ENCODE measurements around the gene PGD. TPM values are rescaled to one million over a fixed set of nuclear protein-coding genes. Genes with fewer than 3 reads are reported as not detected.

The PGD gene
- total RNA-seq, 4 donors from 2014 or later: 153 to 357 (median 196) TPM

DNA sequence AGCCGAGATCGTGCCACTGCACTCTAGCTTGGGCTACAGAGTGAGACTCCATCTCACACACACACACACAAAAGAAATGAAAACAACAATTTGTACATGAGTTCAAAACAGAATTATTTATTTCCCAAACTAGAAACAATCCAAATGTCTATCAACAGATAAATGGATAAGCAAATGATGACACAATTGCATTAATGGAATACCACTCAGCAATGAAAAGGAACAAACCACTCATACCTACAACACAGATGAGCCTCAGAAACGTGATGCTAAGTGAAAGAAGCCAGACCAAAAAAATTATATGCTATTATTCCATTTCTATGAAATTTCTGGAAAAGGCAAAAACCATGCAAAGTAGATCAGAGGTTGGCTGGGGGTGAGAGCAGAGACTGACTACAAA, 2.0 kb upstream of the PGD start:
- WGBS, 2 donors: 97% methylated on average over 3 of the region's 3 CpGs
- no peak overlapping the region for H3K4me3 ChIP-seq (replicated peaks in 1 of 3)
- H3K27ac ChIP-seq: no peak overlapping the region
- H3K36me3 ChIP-seq: peaks cover 0 to under 1% of the 10 kb centered on the region in 2 donors
- TF ChIP-seq CTCF (IDR thresholded peaks at IDR 0.05) (no peak), POLR2A (IDR thresholded peaks at IDR 0.05) (no peak)
- H3K4me1 ChIP-seq: peaks cover 15 to 23% of the 10 kb centered on the region in 2 donors
- no peaks in the 10 kb centered on the region for H3K9me3 ChIP-seq
- intact Hi-C loops (cut with DNase I): no loop called here
- DNase-seq: no peak
- no peaks in the 10 kb centered on the region for H3K27me3 ChIP-seq

GRCh38 chr1:10398278-10398733, 558 bp upstream of the PGD start:
- H3K4me3 ChIP-seq (replicated peaks in 1 of 3): peak overlapping the region; percentile 23 to 73 (median 39)
- H3K4me1 ChIP-seq: peaks cover 15 to 23% of the 10 kb centered on the region in 2 donors
- no peak for TF ChIP-seq POLR2A (IDR thresholded peaks at IDR 0.05)
- TF ChIP-seq CTCF (IDR thresholded peaks at IDR 0.05): no peak
- 2 to 6% methylated on average over 6 to 28 of the region's 34 CpGs for WGBS, 2 donors
- H3K27ac ChIP-seq: peak overlapping the region in 1 of 3 donors; percentile 98
- H3K36me3 ChIP-seq: peaks cover 9 to 12% of the 10 kb centered on the region in 2 donors
- H3K27me3 ChIP-seq: no peaks in the 10 kb centered on the region
- intact Hi-C loops (cut with DNase I): no loop called here
- no peak for DNase-seq
- H3K9me3 ChIP-seq: no peaks in the 10 kb centered on the region

DNA sequence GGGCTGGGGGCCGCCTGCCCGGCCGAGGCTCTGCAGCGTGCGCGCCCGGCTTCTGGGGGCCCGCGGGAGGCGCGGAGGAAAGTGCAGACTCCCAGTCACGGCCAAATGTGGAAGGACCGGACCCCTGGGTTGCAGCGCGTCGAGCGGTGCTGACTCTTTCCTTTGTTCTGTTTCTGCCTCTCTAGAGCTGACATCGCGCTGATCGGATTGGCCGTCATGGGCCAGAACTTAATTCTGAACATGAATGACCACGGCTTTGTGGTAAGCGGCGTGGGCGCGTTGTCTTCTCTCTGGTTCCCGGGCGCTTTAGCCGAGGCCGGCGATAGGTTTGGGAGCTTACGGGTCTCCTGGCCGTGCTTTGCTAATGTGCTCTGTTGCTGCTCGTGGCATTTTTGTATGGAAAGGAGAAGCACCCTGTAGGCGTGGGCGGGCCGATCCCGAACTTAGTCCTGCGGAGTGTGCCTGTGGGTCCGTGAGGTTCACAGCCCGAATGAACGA, 629 bp downstream of the PGD start:
- DNase-seq: no peak
- Histone ChIP-seq H3K4me1 (peaks cover 15 to 23% of the 10 kb centered on the region in 2 donors), H3K9me3 (no peaks in the 10 kb centered on the region), H3K4me3 (replicated peaks in 1 of 3) (peak overlapping the region; percentile 63 to 78 (median 73)), H3K36me3 (peaks cover 21 to 23% of the 10 kb centered on the region in 2 donors), H3K27ac (peak overlapping the region; percentile 80 to 98 (median 86)), H3K27me3 (no peaks in the 10 kb centered on the region)
- WGBS, 2 donors: 2 to 3% methylated on average over 23 to 30 of the region's 42 CpGs
- intact Hi-C loops (cut with DNase I): no loop called here
- TF ChIP-seq POLR2A (IDR thresholded peaks at IDR 0.05) (no peak), CTCF (IDR thresholded peaks at IDR 0.05) (no peak)

GRCh38 chr1:10400013-10400412, 1.1 kb downstream of the PGD start:
- WGBS, 2 donors: 43 to 60% methylated on average over 8 of the region's 8 CpGs
- TF ChIP-seq POLR2A (IDR thresholded peaks at IDR 0.05) (no peak), CTCF (IDR thresholded peaks at IDR 0.05) (no peak)
- Histone ChIP-seq H3K27ac (no peak overlapping the region), H3K27me3 (no peaks in the 10 kb centered on the region), H3K9me3 (no peaks in the 10 kb centered on the region), H3K4me1 (peaks cover 15 to 23% of the 10 kb centered on the region in 2 donors), H3K36me3 (peaks cover 26 to 29% of the 10 kb centered on the region in 2 donors), H3K4me3 (replicated peaks in 1 of 3) (peak overlapping the region in 2 of 3 donors; percentile 63 to 73)
- no peak for DNase-seq
- intact Hi-C loops (cut with DNase I): no loop called here

- DNase-seq: no peak
- H3K4me3 ChIP-seq (replicated peaks in 1 of 3): no peak overlapping the region
- WGBS, 2 donors: 50 to 64% methylated on average over 1 of the region's 1 CpG
- no peaks in the 10 kb centered on the region for H3K9me3 ChIP-seq
- intact Hi-C loops (cut with DNase I): no loop called here
- H3K36me3 ChIP-seq: peaks cover 38 to 40% of the 10 kb centered on the region in 2 donors
- no peak overlapping the region for H3K27ac ChIP-seq
- no peaks in the 10 kb centered on the region for H3K27me3 ChIP-seq
- peaks cover 15 to 23% of the 10 kb centered on the region in 2 donors for H3K4me1 ChIP-seq
- TF ChIP-seq POLR2A (IDR thresholded peaks at IDR 0.05) (no peak), CTCF (IDR thresholded peaks at IDR 0.05) (no peak)
These were observed 2.4 kb downstream of the PGD start for GRCh38 chr1:10401281-10401680.

Data from thyroid gland (tissue), 4 donors.